Measurements from ENCODE around the gene INTS1.
"Not testable (repeated sequence)": the region's sequence is repeated elsewhere in the genome, so short reads cannot be mapped to it uniquely, and the experiment has no call there.

INTS1 gene

DNA sequence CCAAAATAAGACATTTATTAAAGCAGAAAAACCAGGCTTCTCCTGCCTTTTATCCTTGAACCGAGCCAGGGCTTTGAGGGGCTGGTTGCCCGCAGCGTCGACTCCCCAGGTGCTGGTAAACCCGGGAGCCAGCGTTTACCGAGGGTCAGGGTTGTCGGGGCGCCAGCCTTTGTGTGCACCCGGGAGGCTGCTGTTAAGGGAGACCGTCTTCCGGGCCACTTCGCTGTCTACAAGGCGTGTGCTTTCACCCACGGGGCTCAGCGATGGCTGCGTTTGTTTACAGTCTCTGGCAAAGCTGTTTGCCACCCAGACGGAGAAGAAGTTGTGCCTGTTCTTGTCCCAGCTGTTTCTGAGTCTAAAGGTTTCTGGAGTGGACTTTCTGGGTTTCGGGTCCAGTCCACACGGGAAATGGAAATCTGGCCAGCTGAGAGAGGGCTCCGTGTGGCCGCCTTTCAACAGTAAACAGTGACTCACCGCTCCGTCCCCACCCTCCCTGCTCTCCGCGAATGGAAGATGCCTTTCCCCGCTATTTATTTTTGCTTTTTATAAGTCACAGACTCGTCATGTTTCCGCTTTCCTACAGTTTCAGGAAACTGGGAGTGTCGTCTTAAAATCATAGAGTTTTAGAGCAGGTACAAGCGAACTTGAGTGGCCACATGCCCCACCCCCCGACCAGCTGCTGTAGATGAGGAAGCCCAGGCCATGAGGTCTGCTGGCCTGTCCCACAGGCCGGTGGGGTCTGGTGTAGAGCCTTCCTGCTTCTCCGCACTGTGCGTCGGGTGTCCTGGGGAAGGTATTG is 28.5 kb upstream of the INTS1 start:
- no peak; the same call in 1 of the 2 replicates for TF ChIP-seq JUND (IDR thresholded peaks at IDR 0.05; ENCODE audit: low read depth)
- in situ Hi-C loops (cut with HindIII; ENCODE audit: low pct_unique_long_range_greater_than_20kb, low sequenced_read_pairs), result no loop called here

DNA sequence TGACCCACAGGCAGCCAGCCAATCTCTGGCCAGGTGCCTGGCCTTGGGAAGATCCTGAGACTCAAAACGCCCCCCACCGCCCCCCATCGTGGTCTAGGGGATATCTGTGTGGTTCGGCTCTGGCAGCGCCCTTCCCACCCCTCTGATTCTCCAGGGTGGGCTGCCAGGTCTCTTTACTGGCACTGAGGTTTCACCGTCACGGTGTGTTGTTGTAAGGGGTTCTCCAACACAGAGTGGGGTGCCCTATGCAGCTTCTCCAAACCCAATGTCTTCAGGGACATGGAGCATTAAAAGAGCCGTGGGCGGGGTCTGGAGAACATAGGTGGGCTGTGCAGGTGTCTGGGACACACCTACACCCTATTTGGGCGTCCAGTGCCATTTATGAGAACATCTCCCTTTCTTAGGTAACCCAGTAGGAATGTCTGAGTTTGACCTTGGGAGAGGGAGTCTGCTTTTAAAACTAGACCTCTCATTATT is 27.8 kb upstream of the INTS1 start:
- DNase-seq (ENCODE audit: low read depth in 1 of 2, low spot score in 1 of 2), result peak in 1 of 2 experiments; percentile 72
- in situ Hi-C loops (cut with HindIII; ENCODE audit: low pct_unique_long_range_greater_than_20kb, low sequenced_read_pairs), result no loop called here
- no peak for TF ChIP-seq JUND (IDR thresholded peaks at IDR 0.05; ENCODE audit: low read depth)

More for the DNA sequence above, 28.5 kb upstream of the INTS1 start:
- peak; percentile 84 to 94 for DNase-seq (ENCODE audit: low read depth in 1 of 2, low spot score in 1 of 2)

DNA sequence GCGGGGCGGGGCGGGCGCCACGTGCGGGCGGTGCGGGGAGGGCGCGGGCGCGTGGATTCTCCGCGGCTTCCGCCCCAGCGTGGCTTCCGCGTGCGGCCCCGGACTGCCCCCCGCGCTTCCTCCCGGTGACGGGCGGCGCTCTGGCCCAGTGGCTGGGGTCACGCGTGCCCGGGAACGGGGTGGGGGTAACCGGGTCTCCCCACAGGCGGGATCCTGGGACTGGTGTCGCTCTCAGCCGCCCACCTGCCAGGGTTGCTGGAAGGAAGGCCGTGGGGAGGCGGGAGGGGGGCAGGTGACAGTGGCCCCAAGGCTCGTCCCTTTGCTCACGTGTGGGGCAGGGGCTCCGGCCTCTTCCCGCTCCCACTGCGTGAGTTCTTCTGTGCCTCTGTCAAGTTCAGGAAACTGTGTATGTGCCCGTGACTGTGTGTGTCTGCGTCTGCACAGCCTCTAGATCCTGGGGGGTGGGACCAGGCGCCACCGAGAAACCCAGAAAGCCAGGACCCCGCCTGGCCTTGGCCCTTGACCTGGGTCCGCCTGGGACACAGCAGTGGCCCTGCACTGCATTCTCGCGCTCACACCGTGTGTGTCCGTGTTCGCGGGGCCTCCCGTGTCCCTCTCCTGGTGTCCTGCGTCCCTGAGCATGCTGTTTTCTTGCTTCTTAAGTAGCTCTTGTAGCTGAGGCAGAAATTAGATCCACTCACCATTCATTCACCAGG is 27.2 kb upstream of the INTS1 start:
- TF ChIP-seq JUND (IDR thresholded peaks at IDR 0.05; ENCODE audit: low read depth), result no peak
- peak in 1 of 2 experiments; percentile 57 for DNase-seq (ENCODE audit: low read depth in 1 of 2, low spot score in 1 of 2)
- in situ Hi-C loops (cut with HindIII; ENCODE audit: low pct_unique_long_range_greater_than_20kb, low sequenced_read_pairs), result no loop called here

DNA sequence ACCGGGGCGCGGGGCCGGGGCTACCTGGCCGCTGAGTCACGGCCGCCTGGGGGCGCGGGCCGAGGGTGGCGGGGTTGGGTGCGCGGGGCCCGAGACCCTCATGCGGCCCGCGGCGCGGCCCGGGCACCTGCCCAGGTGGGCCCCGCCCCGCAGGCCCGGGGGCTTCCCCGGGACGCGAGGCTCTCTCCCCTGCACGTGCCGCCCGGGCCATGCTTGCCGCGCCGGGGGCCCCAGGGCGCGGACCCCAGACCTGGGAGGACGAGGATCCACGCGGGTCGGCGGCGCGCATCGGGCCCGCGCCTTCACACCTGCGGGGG is 26.7 kb upstream of the INTS1 start:
- no peak for DNase-seq (ENCODE audit: low read depth in 1 of 2, low spot score in 1 of 2)
- in situ Hi-C loops (cut with HindIII; ENCODE audit: low pct_unique_long_range_greater_than_20kb, low sequenced_read_pairs), result no loop called here
- TF ChIP-seq JUND (IDR thresholded peaks at IDR 0.05; ENCODE audit: low read depth), result no peak

DNA sequence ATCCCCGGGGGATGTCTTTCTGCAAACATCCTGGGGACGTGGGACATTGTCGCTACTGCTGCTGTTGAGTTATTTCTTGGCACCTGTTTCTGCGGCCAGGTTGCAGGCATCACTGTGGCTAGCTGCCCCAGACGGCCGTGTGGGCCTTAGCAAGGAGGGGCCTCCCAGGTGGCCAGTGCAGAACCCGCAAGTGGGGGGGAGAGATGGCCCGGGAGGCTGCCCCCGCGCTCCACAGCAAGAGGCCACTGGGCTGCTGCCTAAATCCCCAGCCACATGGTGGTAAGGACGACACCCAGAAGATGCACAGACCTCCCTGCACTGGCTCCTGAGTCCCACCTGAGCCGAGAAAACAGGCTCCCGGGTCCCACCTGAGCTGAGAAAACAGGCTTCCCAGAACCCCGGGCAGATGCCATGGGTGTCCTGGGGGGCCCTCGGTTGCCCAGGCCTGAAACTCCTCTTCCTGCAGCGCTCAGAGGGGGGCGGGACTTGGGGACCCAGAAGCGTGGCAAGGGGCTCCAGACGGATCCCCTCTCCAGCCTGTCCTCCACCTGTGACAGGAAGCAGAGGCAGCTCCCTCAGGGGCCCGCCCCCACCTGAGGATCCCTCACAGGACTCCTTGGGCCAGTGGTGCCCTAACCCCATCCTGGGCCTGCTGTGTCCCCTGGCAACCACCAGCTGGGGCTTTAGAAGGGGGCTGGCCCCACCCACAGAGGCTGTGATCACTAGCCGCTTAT is 25.4 kb upstream of the INTS1 start:
- in situ Hi-C loops (cut with HindIII; ENCODE audit: low pct_unique_long_range_greater_than_20kb, low sequenced_read_pairs), result no loop called here
- TF ChIP-seq JUND (IDR thresholded peaks at IDR 0.05; ENCODE audit: low read depth), result no peak
- no peak for DNase-seq (ENCODE audit: low read depth in 1 of 2, low spot score in 1 of 2)

DNA sequence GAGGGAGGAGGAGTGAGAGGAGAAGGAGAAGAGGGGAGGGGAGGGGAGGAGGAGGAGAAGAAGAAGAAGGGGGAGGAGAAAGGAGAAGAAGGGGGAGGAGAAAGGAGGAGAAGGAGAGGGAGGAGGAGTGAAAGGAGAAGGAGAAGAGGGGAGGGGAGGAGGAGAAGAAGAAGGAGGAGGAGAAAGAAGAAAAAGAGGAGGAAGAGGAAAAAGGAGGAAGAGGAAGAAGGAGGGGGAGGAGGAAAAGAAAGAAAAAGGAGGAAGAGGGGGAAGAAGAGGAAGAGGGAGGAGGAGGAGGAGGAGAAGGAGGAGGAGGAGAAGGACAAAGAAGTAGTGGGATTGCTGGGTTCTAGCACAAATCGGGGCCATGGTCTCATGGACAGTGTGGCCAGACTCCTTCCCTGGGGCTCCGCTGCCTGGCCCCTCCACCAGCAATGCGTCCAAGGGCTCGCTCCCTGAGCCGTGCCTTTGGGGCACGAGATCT is 22.1 kb upstream of the INTS1 start:
- peak in 1 of 2 experiments; percentile 81 for DNase-seq (ENCODE audit: low read depth in 1 of 2, low spot score in 1 of 2)
- in situ Hi-C loops (cut with HindIII; ENCODE audit: low pct_unique_long_range_greater_than_20kb, low sequenced_read_pairs), result no loop called here
- no peak for TF ChIP-seq JUND (IDR thresholded peaks at IDR 0.05; ENCODE audit: low read depth)

DNA sequence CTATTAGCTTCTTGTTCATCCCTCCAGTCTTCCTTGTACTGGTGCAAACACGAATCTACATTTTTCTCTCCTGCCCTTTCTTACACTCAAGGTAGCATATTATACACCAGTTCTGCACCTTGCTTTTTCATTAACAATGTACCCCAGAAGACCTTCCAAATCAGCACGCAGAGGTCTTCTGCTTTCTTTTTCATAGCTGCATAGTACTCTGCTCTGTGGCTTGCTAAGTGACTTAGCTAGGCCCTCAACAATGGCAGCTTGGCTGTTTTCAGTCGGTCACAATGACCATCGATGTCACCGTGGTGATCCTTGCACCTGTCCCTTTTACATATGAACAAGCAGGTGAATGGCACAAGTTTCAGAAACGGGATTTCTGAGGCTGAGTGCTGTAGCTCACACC is 21.2 kb upstream of the INTS1 start:
- DNase-seq (ENCODE audit: low read depth in 1 of 2, low spot score in 1 of 2), result no peak
- TF ChIP-seq JUND (IDR thresholded peaks at IDR 0.05; ENCODE audit: low read depth), result no peak
- in situ Hi-C loops (cut with HindIII; ENCODE audit: low pct_unique_long_range_greater_than_20kb, low sequenced_read_pairs), result no loop called here

DNA sequence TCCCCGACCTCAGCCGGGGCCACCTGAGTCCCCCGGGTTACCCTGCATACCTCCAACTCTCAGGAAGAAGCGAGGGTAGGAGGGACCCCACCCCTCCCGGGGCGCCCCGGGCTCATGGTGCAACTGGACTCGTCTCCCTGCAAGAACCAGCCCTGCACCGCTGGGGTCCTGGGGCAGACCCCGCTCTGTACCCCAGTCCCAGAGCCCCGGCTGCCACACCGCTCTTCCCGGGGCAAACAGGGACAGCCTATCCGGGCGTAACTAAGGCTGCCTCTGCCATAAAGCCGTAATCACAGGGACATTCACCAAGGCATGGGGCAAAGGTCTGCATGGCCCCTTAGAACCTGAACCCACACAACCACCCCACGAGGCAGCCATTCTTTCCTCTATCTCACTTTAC is 19.7 kb upstream of the INTS1 start:
- no peak for TF ChIP-seq JUND (IDR thresholded peaks at IDR 0.05; ENCODE audit: low read depth)
- DNase-seq (ENCODE audit: low read depth in 1 of 2, low spot score in 1 of 2), result no peak

DNA sequence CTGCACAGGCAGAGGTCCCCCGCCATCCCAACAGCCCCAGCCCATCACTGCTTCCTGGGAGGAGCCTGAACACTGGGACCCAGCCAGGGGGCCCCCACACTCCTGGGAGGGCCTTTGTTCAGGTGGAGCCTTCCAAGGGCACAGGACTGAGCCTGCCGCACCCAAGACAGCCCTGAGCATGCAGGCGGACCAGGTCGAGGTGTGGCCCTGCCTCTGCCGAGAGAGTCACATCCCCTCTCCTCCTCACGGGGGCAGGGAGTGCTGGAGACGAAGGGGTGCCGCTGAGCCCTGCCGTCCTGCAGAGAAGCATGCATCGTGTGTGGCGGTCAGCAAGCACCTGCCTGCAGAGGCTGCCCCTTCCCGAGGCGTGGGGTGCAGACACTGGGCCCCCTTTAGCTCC is 19.0 kb upstream of the INTS1 start:
- in situ Hi-C loops (cut with HindIII; ENCODE audit: low pct_unique_long_range_greater_than_20kb, low sequenced_read_pairs), result no loop called here
- DNase-seq (ENCODE audit: low read depth in 1 of 2, low spot score in 1 of 2), result no peak
- TF ChIP-seq JUND (IDR thresholded peaks at IDR 0.05; ENCODE audit: low read depth), result no peak

More for the DNA sequence above, 19.7 kb upstream of the INTS1 start:
- in situ Hi-C loops (cut with HindIII; ENCODE audit: low pct_unique_long_range_greater_than_20kb, low sequenced_read_pairs), result no loop called here

DNA sequence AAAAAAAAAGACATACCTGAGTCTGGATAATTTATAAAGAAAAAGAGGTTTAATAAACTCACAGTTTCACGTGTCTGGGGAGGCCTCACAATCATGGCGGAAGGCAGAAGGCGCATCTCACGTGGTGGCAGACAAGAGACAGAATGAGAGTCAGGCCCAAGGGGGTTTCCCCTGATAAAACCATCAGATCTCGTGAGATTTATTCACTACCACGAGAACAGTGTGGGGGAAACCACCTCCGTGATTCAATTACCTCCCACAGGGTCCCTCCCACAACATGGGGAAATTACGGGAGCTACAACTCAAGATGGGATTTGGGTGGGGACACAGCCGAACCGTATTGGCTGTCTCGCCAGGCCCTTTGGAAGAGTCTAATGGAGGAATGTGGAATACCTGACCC is 17.3 kb upstream of the INTS1 start:
- TF ChIP-seq JUND (IDR thresholded peaks at IDR 0.05; ENCODE audit: low read depth), result no peak
- in situ Hi-C loops (cut with HindIII; ENCODE audit: low pct_unique_long_range_greater_than_20kb, low sequenced_read_pairs), result no loop called here
- no peak for DNase-seq (ENCODE audit: low read depth in 1 of 2, low spot score in 1 of 2)

DNA sequence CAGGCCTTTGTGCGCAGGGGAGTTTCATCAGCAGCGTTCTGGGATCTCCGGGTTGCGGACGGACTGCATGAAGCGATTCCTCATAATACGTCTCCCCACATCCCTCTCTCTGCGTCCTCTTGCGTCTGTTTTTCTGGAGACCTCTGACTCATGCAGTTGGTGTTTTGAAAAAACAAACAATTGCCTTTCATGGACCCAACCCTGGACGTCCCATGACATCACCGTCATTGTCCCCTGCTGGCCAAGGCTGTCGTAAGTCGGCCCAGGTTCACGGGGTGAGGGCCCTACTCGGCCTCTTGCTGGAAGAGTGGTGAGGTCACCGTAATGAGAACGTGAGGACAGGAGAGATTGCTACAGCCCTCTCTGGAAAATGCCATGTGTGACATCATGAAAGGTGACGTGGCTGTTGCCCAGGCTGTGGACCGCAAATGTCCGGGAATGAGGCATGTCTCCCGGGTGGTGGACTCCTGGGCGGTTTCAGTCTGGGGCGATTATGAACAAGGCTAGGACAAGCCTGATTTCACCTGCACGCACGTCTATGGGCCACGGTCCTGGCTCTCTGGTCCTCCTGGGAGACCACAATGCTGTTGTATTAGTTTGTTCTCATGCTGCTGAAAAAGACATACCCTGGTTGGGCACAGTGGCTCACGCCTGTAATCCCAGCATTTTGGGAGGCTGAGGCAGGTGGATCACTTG is 16.5 kb upstream of the INTS1 start:
- TF ChIP-seq JUND (IDR thresholded peaks at IDR 0.05; ENCODE audit: low read depth), result no peak
- in situ Hi-C loops (cut with HindIII; ENCODE audit: low pct_unique_long_range_greater_than_20kb, low sequenced_read_pairs), result no loop called here
- DNase-seq (ENCODE audit: low read depth in 1 of 2, low spot score in 1 of 2), result no peak

DNA sequence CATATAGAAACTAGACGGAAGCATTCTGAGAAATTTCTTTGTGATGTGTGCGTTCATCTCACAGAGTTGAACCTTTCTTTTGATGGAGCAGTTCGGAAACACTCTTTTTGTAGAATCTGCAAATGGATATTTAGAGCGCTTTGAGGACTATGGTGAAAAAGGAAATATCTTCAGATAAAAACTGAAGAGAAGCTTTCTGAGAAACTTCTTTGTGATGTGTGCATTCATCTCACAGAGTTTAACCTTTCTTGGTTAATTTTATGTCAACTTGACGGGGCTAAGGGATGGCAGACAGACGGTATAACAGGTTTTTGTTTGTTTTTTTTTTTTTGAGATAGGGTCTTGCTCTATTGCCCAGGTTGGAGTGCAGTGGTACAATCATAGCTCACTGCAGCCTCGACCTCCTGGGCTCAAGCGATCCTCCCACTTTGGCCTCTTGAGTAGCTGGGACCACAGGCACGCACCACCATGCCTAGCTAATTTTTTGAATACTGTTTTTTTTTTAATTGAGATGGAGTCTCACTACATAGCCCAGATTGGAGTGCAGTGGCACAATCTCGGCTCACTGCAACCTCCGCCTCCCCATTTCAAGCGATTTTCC is 15.2 kb upstream of the INTS1 start:
- DNase-seq (ENCODE audit: low read depth in 1 of 2, low spot score in 1 of 2); in situ Hi-C loops (cut with HindIII; ENCODE audit: low pct_unique_long_range_greater_than_20kb, low sequenced_read_pairs): not testable (repeated sequence)
